ENCODE data around the gene DGKH. TPM values are rescaled to one million over a fixed set of nuclear protein-coding genes. Genes with fewer than 3 reads are reported as not detected.
"Not testable (repeated sequence)": the region's sequence is repeated elsewhere in the genome, so short reads cannot be mapped to it uniquely, and the experiment has no call there.

DGKH gene
- total RNA-seq, 1 donor from 2014 or later: 16.0 TPM

DNA sequence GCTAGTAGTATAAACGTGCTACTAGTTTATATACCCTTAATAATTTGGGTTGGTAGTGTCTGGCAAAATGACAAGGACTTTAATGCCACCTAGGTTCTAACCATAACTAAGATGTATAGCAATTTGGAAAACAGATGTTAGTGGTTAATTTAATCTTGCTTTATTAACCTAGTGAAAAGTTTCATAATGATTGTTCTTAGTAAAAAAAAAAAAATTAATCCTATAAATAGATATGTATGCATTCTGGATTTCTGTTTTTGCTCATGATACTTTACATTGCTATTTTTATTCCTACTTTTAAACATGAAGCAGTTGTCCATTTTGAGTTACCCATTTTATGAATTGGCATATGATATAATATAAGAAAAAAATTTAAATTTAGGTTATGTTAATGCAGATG lies 36.3 kb downstream of the DGKH start:
- Histone ChIP-seq H3K9me3 (no peaks in the 10 kb centered on the region), H3K4me1 (no peaks in the 10 kb centered on the region), H3K4me3 (no peak overlapping the region), H3K27me3 (no peaks in the 10 kb centered on the region), H3K36me3 (no peaks in the 10 kb centered on the region), H3K27ac (no peak overlapping the region)
- DNase-seq (ENCODE audit: low spot score in 2 of 2): no peak
- intact Hi-C loops (cut with DNase I): no loop called here
- no peak for TF ChIP-seq CTCF (IDR thresholded peaks at IDR 0.05)

DNA sequence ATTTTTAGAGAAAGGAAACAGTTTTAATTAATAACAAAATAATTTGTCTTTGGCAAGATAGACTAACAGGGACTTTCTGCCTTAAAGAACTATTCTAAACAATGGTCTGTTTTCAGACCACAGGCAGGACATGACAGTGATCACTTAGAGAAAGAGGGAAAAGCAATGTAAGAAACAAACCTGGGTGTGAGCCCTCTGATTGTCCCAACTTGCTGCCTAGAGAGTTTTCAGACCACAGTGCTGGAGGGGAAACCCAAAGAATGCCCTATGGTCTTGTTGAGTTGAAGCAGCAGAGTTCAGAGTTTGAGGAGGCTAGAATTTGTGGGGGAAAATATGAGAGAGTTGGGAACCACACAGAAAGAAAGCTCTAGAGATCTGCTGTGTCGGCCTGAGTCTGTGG lies 38.1 kb downstream of the DGKH start:
- H3K36me3 ChIP-seq: no peaks in the 10 kb centered on the region
- no peak overlapping the region for H3K4me3 ChIP-seq
- H3K27me3 ChIP-seq: no peaks in the 10 kb centered on the region
- intact Hi-C loops (cut with DNase I): no loop called here
- no peaks in the 10 kb centered on the region for H3K9me3 ChIP-seq
- TF ChIP-seq CTCF (IDR thresholded peaks at IDR 0.05): no peak
- H3K4me1 ChIP-seq: no peaks in the 10 kb centered on the region
- no peak for DNase-seq (ENCODE audit: low spot score in 2 of 2)
- H3K27ac ChIP-seq: no peak overlapping the region

DNA sequence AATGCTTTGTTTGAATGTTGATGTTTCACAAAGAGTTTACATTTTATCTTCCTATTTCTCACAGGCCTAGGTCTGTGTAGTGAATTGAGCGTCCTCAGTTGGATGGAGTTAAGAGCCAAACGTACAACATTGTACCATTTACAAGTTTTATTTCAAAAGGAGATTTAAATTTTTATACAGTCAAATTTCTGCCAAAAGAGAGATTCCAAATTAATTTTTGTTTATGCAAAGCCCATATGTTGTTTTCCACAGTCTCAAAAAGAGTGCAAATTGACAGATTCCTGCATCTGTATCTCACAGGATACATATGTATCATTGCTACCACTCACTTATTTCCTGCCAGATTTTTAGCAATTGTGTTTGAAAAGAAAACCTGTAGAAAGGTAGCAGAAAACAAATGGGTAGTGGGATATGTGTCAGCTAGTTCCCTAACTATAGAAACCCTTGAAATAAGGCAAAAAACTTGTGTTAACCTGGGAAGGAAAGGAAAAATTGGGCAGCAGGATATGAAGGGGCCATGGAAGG lies 46.1 kb downstream of the DGKH start:
- Histone ChIP-seq H3K27ac (no peak overlapping the region), H3K9me3 (no peaks in the 10 kb centered on the region), H3K36me3 (no peaks in the 10 kb centered on the region), H3K27me3 (no peaks in the 10 kb centered on the region), H3K4me3 (no peak overlapping the region), H3K4me1 (peaks cover 0 to 3% of the 10 kb centered on the region in 2 donors)
- intact Hi-C loops (cut with DNase I): no loop called here
- DNase-seq (ENCODE audit: low spot score in 2 of 2): no peak
- TF ChIP-seq CTCF (IDR thresholded peaks at IDR 0.05): no peak

DNA sequence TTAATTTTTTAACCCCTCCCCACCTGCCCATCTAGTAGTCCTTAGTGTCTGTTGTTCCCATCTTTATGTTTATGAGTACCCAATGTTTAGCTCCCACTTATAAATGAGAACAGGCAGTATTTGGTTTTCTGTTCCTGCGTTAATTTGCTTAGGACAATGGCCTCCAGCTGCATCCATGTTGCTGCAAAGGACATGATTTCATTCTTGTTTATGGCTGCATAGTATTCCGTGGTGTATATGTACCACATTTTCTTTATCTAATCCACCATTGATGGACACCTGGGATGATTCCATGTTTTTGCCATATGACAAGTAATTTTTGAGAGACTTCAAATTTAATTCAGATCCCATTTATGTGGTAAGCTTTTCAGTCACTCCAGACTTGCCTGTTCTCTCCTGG lies 47.8 kb downstream of the DGKH start:
- intact Hi-C loops (cut with DNase I); DNase-seq (ENCODE audit: low spot score in 2 of 2): not testable (repeated sequence)

DNA sequence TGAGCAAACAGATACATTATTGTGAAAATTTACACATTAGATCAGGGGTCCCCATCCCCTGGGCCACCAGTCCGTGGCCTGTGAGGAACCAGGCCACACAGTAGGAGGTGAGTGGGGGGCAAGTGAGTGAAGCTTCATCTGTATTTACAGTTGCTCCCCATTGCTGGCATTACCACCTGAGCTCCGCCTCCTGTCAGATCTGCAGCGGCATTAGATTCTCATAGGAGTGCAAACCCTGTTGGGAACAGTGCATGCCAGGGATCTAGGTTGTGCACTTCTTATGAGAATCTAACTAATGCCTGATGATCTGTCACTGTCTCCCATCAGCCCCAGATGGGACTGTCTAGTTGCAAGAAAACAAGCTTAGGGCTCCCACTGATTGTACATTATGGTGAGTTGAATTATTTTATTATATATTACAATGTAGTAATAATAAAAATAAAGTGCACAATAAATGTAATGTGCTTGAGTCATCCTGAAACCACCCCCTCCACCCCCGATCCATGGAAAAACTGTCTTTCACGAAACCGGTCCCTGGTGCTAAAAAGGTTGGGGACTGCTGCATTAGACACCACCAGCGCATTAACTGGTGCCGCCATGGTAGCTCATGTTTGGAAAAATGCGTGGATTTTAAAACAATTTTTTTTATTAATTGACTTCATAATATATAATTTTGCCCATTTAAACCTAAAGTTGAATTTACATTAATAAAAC lies 51.7 kb downstream of the DGKH start:
- H3K9me3 ChIP-seq: peaks cover 0 to 4% of the 10 kb centered on the region in 2 donors
- intact Hi-C loops (cut with DNase I): no loop called here
- no peak overlapping the region for H3K4me3 ChIP-seq
- DNase-seq (ENCODE audit: low spot score in 2 of 2): no peak
- H3K27ac ChIP-seq: no peak overlapping the region
- peaks cover 3 to 4% of the 10 kb centered on the region in 2 donors for H3K4me1 ChIP-seq
- H3K27me3 ChIP-seq: no peaks in the 10 kb centered on the region
- no peak for TF ChIP-seq CTCF (IDR thresholded peaks at IDR 0.05)
- H3K36me3 ChIP-seq: no peaks in the 10 kb centered on the region

More for the DNA sequence above, 47.8 kb downstream of the DGKH start:
- H3K9me3 ChIP-seq, H3K36me3 ChIP-seq, H3K4me3 ChIP-seq, H3K4me1 ChIP-seq, H3K27me3 ChIP-seq, H3K27ac ChIP-seq: not testable (repeated sequence)

- H3K27ac ChIP-seq: no peak overlapping the region
- no peak for TF ChIP-seq CTCF (IDR thresholded peaks at IDR 0.05)
- H3K27me3 ChIP-seq: no peaks in the 10 kb centered on the region
- DNase-seq (ENCODE audit: low spot score in 2 of 2): no peak
- intact Hi-C loops (cut with DNase I): no loop called here
- no peak overlapping the region for H3K4me3 ChIP-seq
- peaks cover 3 to 4% of the 10 kb centered on the region in 2 donors for H3K4me1 ChIP-seq
- no peaks in the 10 kb centered on the region for H3K36me3 ChIP-seq
- H3K9me3 ChIP-seq: peaks cover 0 to 4% of the 10 kb centered on the region in 2 donors
Observed at GRCh38 chr13:42100960-42101359, 52.5 kb downstream of the DGKH start.

Data from ascending aorta (tissue), 2 donors.